ENCODE data around the gene CALHM1. TPM values are rescaled to one million over a fixed set of nuclear protein-coding genes. Genes with fewer than 3 reads are reported as not detected.
A peak's percentile ranks its signal among the peaks of the same experiment; 100 is the strongest.

Gene CALHM1
- total RNA-seq, 2 donors from 2014 or later: not detected

- peaks cover 0 to 5% of the 10 kb centered on the region in 2 donors for H3K9me3 Mint-ChIP-seq
- no peaks in the 10 kb centered on the region for H3K36me3 Mint-ChIP-seq
- no peak for ATAC-seq
- DNase-seq (ENCODE audit: low spot score in 2 of 2): no peak
- no peak overlapping the region for H3K27ac Mint-ChIP-seq
Observed at GRCh38 chr10:103467406-103467805, 8.7 kb upstream of the CALHM1 start.

GRCh38 chr10:103466734-103467133 is 8.0 kb upstream of the CALHM1 start:
- peak overlapping the region in 1 of 2 donors; percentile 25 for H3K27ac Mint-ChIP-seq
- DNase-seq (ENCODE audit: low spot score in 2 of 2) (no peak), ATAC-seq (no peak)
- H3K36me3 Mint-ChIP-seq: no peaks in the 10 kb centered on the region
- H3K9me3 Mint-ChIP-seq: peaks cover 0 to 5% of the 10 kb centered on the region in 2 donors

GRCh38 chr10:103465411-103466179 is 6.9 kb upstream of the CALHM1 start:
- H3K36me3 Mint-ChIP-seq: no peaks in the 10 kb centered on the region
- H3K9me3 Mint-ChIP-seq: peaks cover 0 to 5% of the 10 kb centered on the region in 2 donors
- DNase-seq (ENCODE audit: low spot score in 2 of 2) (no peak), ATAC-seq (no peak)
- H3K27ac Mint-ChIP-seq: no peak overlapping the region

GRCh38 chr10:103463499-103463898 is 4.8 kb upstream of the CALHM1 start:
- H3K36me3 Mint-ChIP-seq: no peaks in the 10 kb centered on the region
- ATAC-seq (no peak), DNase-seq (ENCODE audit: low spot score in 2 of 2) (no peak)
- no peaks in the 10 kb centered on the region for H3K9me3 Mint-ChIP-seq
- peak overlapping the region in 1 of 2 donors; percentile 48 for H3K27ac Mint-ChIP-seq

GRCh38 chr10:103459615-103460014 is 915 bp upstream of the CALHM1 start:
- DNase-seq (ENCODE audit: low spot score in 2 of 2) (no peak), ATAC-seq (no peak)
- no peak overlapping the region for H3K27ac Mint-ChIP-seq
- H3K9me3 Mint-ChIP-seq: no peaks in the 10 kb centered on the region
- H3K36me3 Mint-ChIP-seq: no peaks in the 10 kb centered on the region

- no peak overlapping the region for H3K27ac Mint-ChIP-seq
- DNase-seq (ENCODE audit: low spot score in 2 of 2) (no peak), ATAC-seq (no peak)
- no peaks in the 10 kb centered on the region for H3K9me3 Mint-ChIP-seq
- H3K36me3 Mint-ChIP-seq: no peaks in the 10 kb centered on the region
Observed at GRCh38 chr10:103457896-103458583, 660 bp downstream of the CALHM1 start.

GRCh38 chr10:103457176-103457712 is 1.5 kb downstream of the CALHM1 start:
- H3K9me3 Mint-ChIP-seq: no peaks in the 10 kb centered on the region
- DNase-seq (ENCODE audit: low spot score in 2 of 2) (no peak), ATAC-seq (no peak)
- H3K27ac Mint-ChIP-seq: peak overlapping the region in 1 of 2 donors; percentile 92
- no peaks in the 10 kb centered on the region for H3K36me3 Mint-ChIP-seq

- H3K9me3 Mint-ChIP-seq: no peaks in the 10 kb centered on the region
- no peak for ATAC-seq
- DNase-seq (ENCODE audit: low spot score in 2 of 2): no peak
- no peak overlapping the region for H3K27ac Mint-ChIP-seq
- no peaks in the 10 kb centered on the region for H3K36me3 Mint-ChIP-seq
Observed at GRCh38 chr10:103456074-103456660, 2.5 kb downstream of the CALHM1 start.

GRCh38 chr10:103455235-103455634 is 3.5 kb downstream of the CALHM1 start:
- no peak for ATAC-seq
- Mint-ChIP-seq H3K36me3 (no peaks in the 10 kb centered on the region), H3K9me3 (no peaks in the 10 kb centered on the region), H3K27ac (no peak overlapping the region)
- no peak for DNase-seq (ENCODE audit: low spot score in 2 of 2)

GRCh38 chr10:103454026-103454425 is 4.7 kb downstream of the CALHM1 start:
- DNase-seq (ENCODE audit: low spot score in 2 of 2) (no peak), ATAC-seq (no peak)
- H3K9me3 Mint-ChIP-seq: no peaks in the 10 kb centered on the region
- peaks cover 0 to 6% of the 10 kb centered on the region in 2 donors for H3K36me3 Mint-ChIP-seq
- H3K27ac Mint-ChIP-seq: no peak overlapping the region

- H3K27ac Mint-ChIP-seq: peak overlapping the region in 1 of 2 donors; percentile 78
- no peak for ATAC-seq
- H3K36me3 Mint-ChIP-seq: peaks cover 0 to 6% of the 10 kb centered on the region in 2 donors
- no peaks in the 10 kb centered on the region for H3K9me3 Mint-ChIP-seq
- no peak for DNase-seq (ENCODE audit: low spot score in 2 of 2)
Observed at GRCh38 chr10:103452506-103453230, 6.0 kb downstream of the CALHM1 start.

- DNase-seq (ENCODE audit: low spot score in 2 of 2): peak; percentile 67 to 68
- peak within 1 kb of the TSS; percentile 60 to 78 for H3K27ac Mint-ChIP-seq
Observed at GRCh38 chr10:103451831-103452505, 6.7 kb downstream of the CALHM1 start, which contains the start of gene CALHM2. CALHM2 (minus strand) TSS chr10:103452370; CDS start chr10:103449941, 2,429 bp downstream.

GRCh38 chr10:103451091-103451813 is 7.4 kb downstream of the CALHM1 start:
- Mint-ChIP-seq H3K9me3 (no peaks in the 10 kb centered on the region), H3K36me3 (peaks cover 0 to 6% of the 10 kb centered on the region in 2 donors), H3K27ac (peak overlapping the region in 1 of 2 donors; percentile 78)
- DNase-seq (ENCODE audit: low spot score in 2 of 2): peak; percentile 42 to 65
- ATAC-seq: peak; percentile 59 to 77

More at GRCh38 chr10:103451831-103452505, 6.7 kb downstream of the CALHM1 start, which contains the start of gene CALHM2:
- Mint-ChIP-seq H3K36me3 (peaks cover 0 to 6% of the 10 kb centered on the region in 2 donors), H3K9me3 (no peaks in the 10 kb centered on the region)
- peak; percentile 73 to 76 for ATAC-seq

GRCh38 chr10:103450201-103450695 is 8.5 kb downstream of the CALHM1 start:
- ATAC-seq (no peak), DNase-seq (ENCODE audit: low spot score in 2 of 2) (no peak)
- Mint-ChIP-seq H3K9me3 (no peaks in the 10 kb centered on the region), H3K36me3 (peaks cover 0 to 6% of the 10 kb centered on the region in 2 donors), H3K27ac (no peak overlapping the region)
